ENCODE measurements around the gene PSMA2.

PSMA2 gene

GRCh38 chr7:42868480-42868879, 63.5 kb downstream of the PSMA2 start:
- no peak overlapping the region for H3K4me3 Mint-ChIP-seq
- no peak for DNase-seq
- H3K9me3 Mint-ChIP-seq = peaks cover 50% of the 10 kb centered on the region
- peaks cover 19% of the 10 kb centered on the region for H3K4me1 Mint-ChIP-seq
- H3K27ac Mint-ChIP-seq = no peak overlapping the region
- H3K36me3 Mint-ChIP-seq (ENCODE audit: low read depth) = peaks cover 15% of the 10 kb centered on the region
- TF ChIP-seq CTCF (IDR thresholded peaks at IDR 0.05) = no peak
- no peaks in the 10 kb centered on the region for H3K27me3 Mint-ChIP-seq (ENCODE audit: low read depth, poor library complexity)

All from nephron progenitor cell (in vitro differentiated cells).